ENCODE results near the gene CHST11.

DNA sequence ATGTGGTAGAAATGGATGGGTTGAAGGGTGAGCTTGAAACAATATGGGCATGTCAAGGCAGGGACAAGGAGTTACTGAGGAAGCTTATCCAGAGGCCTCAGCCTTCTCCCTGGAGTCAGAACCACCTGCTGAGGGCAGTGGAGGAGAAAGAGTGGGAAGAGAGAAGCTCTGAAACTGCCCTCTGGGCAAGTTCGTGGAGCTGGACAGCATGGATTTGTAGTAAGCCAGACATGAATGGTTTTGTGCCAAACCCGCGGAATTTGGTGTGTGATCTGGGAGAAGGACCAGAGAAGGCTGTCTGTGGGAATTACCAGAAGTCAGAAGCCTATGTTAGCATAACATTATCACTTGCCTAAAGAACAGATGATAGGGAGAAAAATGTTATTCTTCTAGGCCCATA, 336.5 kb downstream of the CHST11 start:
- TF ChIP-seq, protein P1, sequence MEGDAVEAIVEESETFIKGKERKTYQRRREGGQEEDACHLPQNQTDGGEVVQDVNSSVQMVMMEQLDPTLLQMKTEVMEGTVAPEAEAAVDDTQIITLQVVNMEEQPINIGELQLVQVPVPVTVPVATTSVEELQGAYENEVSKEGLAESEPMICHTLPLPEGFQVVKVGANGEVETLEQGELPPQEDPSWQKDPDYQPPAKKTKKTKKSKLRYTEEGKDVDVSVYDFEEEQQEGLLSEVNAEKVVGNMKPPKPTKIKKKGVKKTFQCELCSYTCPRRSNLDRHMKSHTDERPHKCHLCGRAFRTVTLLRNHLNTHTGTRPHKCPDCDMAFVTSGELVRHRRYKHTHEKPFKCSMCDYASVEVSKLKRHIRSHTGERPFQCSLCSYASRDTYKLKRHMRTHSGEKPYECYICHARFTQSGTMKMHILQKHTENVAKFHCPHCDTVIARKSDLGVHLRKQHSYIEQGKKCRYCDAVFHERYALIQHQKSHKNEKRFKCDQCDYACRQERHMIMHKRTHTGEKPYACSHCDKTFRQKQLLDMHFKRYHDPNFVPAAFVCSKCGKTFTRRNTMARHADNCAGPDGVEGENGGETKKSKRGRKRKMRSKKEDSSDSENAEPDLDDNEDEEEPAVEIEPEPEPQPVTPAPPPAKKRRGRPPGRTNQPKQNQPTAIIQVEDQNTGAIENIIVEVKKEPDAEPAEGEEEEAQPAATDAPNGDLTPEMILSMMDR (IDR thresholded peaks at IDR 0.05) = no peak
- no peak for TF ChIP-seq POLR2A (IDR thresholded peaks at IDR 0.05)
- TF ChIP-seq POLR2AphosphoS5 (IDR thresholded peaks at IDR 0.05) = no peak

Measured in breast epithelium (tissue), 3 donors.